GM10248 (cell line): ENCODE measurements around the gene PDE6B.

Experiments
- CTCF ChIA-PET: fragments of 300-600 bp; sonication (Branson Sonifier 250); formaldehyde crosslinking; extraction: SDS; loops from one replicate; lab custom pipeline; 2021; ENCODE audit warnings: antibody characterized with exemption; lab: Yijun Ruan, JAX
- POLR2A ChIA-PET: fragments of 350-650 bp; sonication (Branson Sonifier 250); formaldehyde crosslinking; extraction: SDS; loops from one replicate; lab custom pipeline; 2020; ENCODE audit warnings: antibody characterized with exemption; lab: Yijun Ruan, JAX
- DNase-seq: peaks from one replicate; pipeline ENCODE4 v3.0.0; 2012; ENCODE audit errors: extremely low spot score
- TF ChIP-seq, protein P1 (sequence below): IDR thresholded peaks from 2 replicates; pipeline ENCODE4 v1.5.1; 2012; ENCODE audit warnings: mild to moderate bottlenecking, low read depth; ENCODE audit errors: extremely low read depth, missing control alignments, control extremely low read depth

Gene PDE6B

DNA sequence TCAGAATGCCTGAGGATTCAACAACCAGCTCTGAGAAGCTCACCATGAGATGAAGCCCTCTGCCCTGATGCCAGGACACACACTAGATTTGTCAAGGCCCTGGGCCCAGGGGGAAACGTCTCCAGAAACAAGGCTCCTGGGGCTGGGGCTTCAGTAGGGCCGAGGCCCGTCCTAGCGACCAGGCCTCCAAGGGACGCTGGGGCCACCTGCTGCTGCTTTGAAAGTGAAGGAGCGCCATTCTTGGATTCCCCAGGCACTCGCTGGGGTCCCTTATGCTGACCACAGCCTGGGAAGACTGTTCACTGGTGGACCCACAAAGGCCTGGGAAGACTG lies 23.9 kb downstream of the PDE6B start:
- ChIA-PET CTCF (no interaction called here), POLR2A (no interaction called here)
- DNase-seq, result no peak
- TF ChIP-seq, protein P1, sequence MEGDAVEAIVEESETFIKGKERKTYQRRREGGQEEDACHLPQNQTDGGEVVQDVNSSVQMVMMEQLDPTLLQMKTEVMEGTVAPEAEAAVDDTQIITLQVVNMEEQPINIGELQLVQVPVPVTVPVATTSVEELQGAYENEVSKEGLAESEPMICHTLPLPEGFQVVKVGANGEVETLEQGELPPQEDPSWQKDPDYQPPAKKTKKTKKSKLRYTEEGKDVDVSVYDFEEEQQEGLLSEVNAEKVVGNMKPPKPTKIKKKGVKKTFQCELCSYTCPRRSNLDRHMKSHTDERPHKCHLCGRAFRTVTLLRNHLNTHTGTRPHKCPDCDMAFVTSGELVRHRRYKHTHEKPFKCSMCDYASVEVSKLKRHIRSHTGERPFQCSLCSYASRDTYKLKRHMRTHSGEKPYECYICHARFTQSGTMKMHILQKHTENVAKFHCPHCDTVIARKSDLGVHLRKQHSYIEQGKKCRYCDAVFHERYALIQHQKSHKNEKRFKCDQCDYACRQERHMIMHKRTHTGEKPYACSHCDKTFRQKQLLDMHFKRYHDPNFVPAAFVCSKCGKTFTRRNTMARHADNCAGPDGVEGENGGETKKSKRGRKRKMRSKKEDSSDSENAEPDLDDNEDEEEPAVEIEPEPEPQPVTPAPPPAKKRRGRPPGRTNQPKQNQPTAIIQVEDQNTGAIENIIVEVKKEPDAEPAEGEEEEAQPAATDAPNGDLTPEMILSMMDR, result no peak

DNA sequence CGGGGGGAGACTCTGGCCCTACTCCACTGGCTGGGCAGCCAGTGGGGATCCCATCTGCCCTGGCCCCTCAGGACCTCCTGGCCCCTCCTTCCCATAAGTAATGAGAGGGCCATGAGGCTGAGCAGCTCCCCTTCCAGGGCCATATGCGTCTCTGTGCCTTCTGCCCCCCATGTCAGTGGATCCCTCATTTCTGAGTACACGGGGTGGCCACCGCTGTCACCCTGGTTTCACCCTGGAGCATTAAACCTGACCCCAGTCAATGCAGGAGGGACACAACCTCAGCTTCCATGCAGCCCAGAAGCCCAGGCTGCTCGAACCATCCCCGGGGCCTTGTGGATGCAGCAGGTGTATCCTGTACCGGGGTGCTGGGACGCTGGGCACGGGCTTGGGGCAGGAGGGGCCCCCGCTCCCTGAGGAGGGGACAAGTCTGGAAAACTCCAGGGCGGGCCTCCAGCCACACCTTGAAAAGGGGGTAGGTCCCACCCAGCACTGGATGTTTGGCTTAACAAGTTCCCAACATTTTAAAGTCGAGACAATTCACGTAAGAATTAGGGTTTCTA lies 24.5 kb downstream of the PDE6B start:
- POLR2A ChIA-PET, result no interaction called here
- DNase-seq, result no peak
- TF ChIP-seq, protein P1, result no peak
- CTCF ChIA-PET, result no interaction called here

DNA sequence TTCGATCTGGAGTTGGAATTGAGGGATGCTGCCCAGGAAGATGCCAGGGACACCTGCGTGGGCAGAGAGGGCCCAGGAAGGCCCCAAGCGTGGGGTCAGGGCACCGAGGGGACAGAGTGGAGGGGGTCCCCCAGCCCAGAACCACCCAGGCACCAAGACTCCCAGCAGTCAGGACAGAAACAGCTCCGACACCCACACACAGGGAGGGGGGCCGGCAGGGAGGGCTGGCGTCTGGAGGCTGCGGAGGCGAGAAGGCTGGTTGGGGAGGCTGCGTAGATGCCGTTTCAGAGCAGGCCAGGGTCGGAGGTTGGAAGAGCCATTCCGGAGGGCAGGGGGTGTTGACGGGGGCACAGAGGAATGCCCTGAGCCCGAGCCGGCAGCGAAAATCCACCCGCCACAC lies 25.1 kb downstream of the PDE6B start:
- TF ChIP-seq, protein P1, result no peak
- ChIA-PET POLR2A (no interaction called here), CTCF (no interaction called here)
- DNase-seq, result no peak

DNA sequence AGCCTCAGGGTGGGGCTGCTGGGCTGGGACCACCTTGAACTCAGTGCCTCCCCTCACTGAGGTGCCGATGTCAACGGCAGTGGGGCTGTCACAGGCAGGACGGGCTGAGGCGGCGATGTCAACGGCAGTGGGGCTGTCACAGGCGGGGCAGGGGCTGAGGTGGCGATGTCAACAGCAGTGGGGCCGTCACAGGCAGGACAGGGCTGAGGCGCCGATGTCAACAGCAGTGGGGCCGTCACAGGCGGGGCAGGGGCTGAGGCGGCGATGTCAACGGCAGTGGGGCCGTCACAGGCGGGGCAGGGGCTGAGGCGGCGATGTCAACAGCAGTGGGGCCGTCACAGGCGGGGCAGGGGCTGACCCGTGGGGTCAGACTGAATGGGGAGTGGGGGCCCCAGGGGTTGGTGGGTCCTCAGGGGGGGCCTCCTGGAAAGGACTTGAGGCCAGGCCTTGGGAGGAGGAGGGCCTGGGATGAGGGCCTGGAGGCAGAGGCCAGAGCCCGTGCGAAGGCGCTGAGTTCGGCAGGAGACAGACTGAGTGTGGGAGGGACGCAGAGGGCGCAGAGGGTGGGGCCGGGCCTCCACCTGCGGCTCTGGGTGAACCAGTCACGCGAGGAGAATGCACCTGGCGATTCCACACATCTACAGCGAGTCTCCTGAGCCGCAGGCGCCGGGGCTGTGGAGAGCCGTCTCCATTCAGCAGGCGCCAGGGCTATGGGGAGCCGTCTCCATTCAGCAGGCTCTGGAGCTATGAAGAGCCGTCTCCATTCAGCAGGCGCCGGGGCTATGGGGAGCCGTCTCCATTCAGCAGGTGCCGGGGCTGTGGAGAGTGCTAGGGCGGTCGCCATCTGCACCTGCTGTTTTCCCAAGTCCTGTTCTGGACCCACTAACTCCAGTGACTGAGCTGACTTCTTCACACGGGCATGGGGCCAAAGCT lies 25.8 kb downstream of the PDE6B start:
- TF ChIP-seq, protein P1, result no peak
- POLR2A ChIA-PET, result no interaction called here
- CTCF ChIA-PET, result interaction anchor here (1.7 kb wide), 1 partner anchor 13 kb away, joined by 5 read pairs; no protein-coding TSS in a partner anchor
- DNase-seq, result no peak

DNA sequence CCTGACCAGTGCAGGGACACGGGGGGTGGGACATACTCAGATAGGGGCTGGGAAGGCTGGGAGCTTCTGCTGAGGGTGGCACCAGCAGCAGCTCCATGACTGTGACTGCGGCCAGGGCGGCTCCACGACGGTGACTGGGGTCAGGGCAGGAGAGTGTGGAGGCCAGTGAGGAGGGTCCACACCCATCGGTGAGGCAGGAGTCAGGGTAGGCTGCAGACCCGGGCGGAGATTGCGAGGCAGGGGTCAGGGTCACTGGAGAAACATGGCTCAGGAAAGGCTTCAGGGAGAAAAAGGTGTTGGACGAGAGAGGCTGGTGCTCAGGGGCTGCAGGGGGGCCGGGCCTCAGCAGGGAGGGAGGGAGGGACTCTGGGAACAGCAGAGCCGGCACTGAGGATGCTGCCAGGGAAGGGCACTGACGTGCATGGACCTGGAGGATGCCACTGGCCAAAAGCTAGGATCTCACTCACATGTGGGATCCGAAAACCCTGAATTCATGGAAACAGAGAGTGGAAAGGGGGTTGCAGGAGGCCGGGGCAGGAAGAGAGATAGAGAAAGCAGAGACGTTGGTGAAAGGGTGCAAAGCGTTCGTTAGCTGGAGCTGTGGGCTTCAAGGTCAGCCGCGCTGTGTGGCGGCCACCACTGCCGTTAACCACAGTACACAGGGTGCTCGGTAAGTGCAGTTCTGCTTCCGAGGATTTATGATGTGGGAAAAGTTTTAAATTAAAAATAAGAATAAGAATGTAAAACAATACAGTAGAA lies 26.7 kb downstream of the PDE6B start:
- ChIA-PET CTCF (interaction anchor here (1.7 kb wide), 1 partner anchor 12 kb away, joined by 5 read pairs; no protein-coding TSS in a partner anchor), POLR2A (no interaction called here)
- TF ChIP-seq, protein P1, result no peak
- DNase-seq, result no peak

DNA sequence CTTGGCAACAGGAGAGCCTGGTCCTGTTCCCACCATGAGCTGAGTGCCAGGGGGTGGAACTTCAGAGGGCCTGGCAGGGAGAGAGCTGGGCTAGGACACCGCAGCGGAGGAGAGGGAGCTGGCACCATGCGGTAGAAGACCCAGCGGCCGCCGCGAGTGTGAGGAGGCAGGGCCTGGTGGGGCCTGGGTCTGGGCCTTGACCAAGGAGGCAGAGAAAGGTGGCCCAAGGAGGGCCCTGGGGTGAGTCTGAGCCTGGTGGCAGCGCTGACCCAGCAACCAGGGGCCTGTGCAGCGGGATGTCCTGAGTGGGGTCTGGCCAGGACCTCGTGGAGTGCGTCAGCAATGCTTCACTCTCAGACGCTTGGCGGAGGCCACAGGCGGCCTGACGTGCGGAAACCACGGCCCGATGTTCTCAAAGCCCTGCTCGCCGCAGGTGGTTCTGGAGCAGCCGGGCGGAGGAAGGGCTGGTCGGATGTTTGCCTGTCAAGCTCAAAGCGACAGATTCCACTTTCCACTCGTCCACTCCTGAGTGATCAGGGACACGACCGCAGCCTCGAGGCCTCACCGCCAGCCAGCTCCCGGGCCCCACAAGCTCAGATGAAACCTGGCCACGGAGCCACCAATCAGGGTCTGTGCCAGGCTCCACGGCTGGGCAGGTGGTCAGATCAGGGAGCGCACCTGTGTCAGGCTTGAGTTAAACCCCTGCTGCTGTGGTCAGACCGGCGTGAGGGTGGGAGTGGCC lies 27.9 kb downstream of the PDE6B start:
- CTCF ChIA-PET, result interaction anchor here (1.7 kb wide), 1 partner anchor 11 kb away, joined by 5 read pairs; no protein-coding TSS in a partner anchor
- DNase-seq, result no peak
- TF ChIP-seq, protein P1, result no peak
- POLR2A ChIA-PET, result no interaction called here
